Stimulated activated CD8-positive, alpha-beta memory T cell treated with anti-CD3 and anti-CD28 coated beads, Interleukin-7, amount 100 ng/mL, for 4 hours (primary cell): ENCODE measurements around the gene SNAPC3.

Experiments
- DNase-seq, 2 donors: peaks; one replicate each; pipeline ENCODE4 v3.0.0-alpha.2; 2020; ENCODE audit warnings: low read depth in 2 of 2

The SNAPC3 gene

GRCh38 chr9:15492485-15493150 lies 69.9 kb downstream of the SNAPC3 start:
- no peak for DNase-seq

GRCh38 chr9:15498246-15498995 lies 75.7 kb downstream of the SNAPC3 start:
- DNase-seq, result no peak

GRCh38 chr9:15499139-15499538 lies 76.5 kb downstream of the SNAPC3 start:
- DNase-seq, result no peak

- no peak for DNase-seq
Observed at GRCh38 chr9:15501179-15501578, 78.5 kb downstream of the SNAPC3 start.

GRCh38 chr9:15501803-15502202 lies 79.1 kb downstream of the SNAPC3 start:
- no peak for DNase-seq

- DNase-seq, result no peak
Observed at GRCh38 chr9:15505921-15506320, 83.2 kb downstream of the SNAPC3 start.

GRCh38 chr9:15509931-15510788 lies 87.5 kb downstream of the SNAPC3 start:
- DNase-seq, result peak; percentile 42 to 61

- DNase-seq, result peak; percentile 66 to 74
Observed at GRCh38 chr9:15510789-15511575, 88.3 kb downstream of the SNAPC3 start, which contains the start of gene PSIP1. Gene PSIP1 (minus strand): TSS chr9:15510970. CDS start chr9:15510188, 782 bp downstream.
